Bone marrow (tissue), 2 donors: ENCODE results near the gene FILIP1L.

Experiments used
- DNase-seq, 2 donors: peaks; one replicate each; lab custom pipeline; 2025; lab: John Stamatoyannopoulos, UW

FILIP1L gene

GRCh38 chr3:99923873-99924272 lies 190.4 kb downstream of the FILIP1L start:
- no peak for DNase-seq

DNA sequence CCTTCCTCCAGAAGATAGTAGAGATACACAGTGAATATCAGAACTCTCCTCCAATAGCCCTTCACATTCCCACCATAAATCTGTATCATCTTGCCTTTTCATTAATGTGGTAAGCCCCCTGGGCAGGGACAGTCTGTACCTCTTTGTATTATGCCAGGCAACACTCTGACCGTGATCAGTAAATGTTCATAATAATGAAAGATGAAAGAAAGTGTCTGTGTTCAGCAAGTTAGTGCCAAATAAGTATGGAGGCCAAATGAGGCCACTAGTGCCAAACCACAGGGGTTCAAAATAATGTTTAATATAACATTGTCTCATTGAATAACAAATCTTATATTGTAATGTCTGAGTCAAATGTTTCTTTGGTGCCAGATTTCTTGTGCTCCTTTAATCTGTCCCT lies 192.3 kb downstream of the FILIP1L start:
- DNase-seq: no peak

GRCh38 chr3:99921377-99921695 lies 193.0 kb downstream of the FILIP1L start:
- DNase-seq: no peak

GRCh38 chr3:99920481-99921376 lies 193.6 kb downstream of the FILIP1L start:
- DNase-seq: peak in 1 of 2 donors; percentile 31

- no peak for DNase-seq
Measured at GRCh38 chr3:99919694-99920093, 194.6 kb downstream of the FILIP1L start.

GRCh38 chr3:99918715-99919114 lies 195.6 kb downstream of the FILIP1L start:
- no peak for DNase-seq

- no peak for DNase-seq
Measured at GRCh38 chr3:99915906-99916432, 198.3 kb downstream of the FILIP1L start.

- no peak for DNase-seq
Measured at GRCh38 chr3:99911433-99911832, 202.9 kb downstream of the FILIP1L start.

DNA sequence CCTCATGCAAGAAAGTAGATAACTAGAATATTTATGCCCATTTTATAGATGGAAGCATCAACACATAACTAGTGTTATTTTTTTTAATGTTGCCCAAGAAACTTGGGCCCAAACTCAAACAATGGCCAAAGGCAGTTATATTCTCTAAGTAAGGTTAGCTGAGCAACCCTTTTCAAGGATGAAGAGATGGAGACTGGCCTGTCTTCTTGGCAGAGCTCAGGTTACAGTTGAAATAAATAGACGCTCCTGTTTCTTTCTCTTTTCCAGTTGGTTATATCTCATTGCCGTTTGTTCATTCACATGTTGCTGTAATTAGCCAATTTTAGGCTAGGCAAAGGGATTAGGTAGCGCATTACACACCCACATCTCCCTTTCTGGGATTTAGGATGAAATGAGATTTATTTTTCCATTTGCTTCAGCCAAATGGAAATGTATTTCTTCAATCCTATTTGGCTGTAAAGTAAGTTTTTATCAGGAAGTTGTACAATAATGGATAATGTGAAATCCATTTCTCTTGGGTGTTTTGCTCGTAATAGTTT lies 203.5 kb downstream of the FILIP1L start:
- DNase-seq: no peak

DNA sequence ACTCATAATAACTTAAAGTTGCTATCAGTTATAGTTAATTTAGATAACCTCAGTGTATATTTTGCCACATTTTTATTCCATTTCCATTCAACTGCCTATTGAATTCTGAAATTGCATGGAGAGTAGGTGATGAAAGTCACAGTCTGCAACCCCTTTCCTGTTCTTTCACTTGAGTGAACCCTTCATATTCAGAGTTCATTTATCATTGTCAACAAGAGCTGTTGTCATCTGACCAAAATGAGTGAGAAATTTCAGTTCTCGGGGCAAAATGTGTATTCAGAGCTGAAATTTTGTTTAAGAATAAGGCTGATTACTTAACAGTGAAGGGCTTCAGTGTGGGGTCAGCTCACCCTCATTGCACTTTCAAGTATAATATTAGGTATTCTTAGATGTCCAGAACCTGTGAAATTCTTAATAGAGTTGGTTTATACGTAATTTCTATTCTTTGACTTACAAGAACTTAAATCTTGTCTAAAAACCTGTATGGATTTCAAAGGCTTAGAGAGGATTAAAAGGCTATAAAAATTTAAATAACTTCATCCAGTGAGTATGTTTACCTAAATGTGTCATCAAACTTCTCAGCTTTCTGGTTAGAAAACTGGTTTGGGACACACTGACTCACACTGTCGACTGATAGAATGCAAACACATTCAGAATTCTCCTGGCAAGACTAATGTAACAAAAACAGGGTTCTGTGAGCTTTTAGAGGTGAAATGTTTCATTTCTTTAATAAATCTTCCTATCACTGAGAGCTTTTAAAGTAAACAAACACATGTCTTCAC lies 204.4 kb downstream of the FILIP1L start:
- no peak for DNase-seq

DNA sequence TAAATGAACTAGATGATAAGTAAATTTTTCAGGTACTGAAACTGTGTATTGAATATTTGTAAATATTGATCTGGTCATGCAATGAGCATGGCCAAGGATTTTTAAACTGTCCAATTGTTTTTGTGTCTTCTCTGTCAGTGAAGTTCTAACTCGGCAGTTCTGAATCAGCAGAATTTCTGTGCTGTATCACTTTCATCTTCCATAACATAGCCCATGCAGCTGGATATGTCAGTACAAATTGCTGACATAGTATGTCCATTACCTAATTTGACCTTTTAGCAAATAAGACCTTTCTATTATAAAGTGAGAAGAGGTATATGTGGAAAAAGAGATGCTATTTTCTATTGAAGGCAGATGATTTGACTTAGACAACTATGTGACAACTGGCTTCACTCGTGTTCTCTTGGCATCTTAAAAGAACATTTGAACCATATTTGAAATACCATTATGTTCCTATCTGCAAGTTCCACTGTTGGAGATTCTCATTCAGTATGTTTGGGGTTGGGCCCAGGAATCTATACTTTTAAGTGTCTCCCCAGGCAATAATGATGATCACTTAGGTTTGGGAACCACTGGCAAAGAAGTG lies 206.2 kb downstream of the FILIP1L start:
- DNase-seq: no peak

DNA sequence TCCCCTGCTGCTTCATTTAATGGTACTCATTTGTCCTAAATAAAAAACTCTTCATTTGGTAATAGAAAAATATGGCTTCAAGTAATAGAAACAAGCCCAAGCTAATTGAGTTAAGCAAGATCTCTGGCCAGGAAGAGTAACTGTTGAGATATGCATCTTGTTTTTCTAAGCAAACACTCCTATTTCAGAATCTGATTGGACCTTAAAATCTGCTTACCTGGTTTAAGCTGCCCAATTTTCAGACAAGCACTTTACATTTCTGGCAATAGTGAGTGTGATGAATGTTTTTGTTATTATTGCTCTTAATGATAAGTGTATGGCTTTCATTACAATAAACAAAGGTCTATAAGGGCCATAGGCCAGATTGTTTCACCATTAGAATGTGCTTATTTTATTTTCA lies 210.4 kb downstream of the FILIP1L start:
- DNase-seq: no peak

DNA sequence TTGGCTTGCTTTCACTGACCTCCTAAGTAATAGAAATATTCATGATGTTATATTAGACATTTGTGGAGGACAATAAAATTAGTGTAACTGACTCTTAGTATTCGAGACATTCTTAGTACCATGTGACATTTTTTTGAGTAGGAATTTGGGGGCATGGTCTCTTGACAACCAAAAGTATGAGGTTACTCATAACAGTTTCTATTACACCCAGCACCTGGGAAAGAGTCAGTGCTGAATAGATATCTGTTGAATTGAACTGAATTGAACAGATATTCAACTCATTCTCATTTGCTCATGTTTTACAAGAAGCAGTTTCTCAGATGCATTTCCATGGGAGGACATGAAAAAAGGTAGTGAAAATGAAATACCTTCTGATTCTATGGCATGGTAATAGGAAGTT lies 212.2 kb downstream of the FILIP1L start:
- no peak for DNase-seq

DNA sequence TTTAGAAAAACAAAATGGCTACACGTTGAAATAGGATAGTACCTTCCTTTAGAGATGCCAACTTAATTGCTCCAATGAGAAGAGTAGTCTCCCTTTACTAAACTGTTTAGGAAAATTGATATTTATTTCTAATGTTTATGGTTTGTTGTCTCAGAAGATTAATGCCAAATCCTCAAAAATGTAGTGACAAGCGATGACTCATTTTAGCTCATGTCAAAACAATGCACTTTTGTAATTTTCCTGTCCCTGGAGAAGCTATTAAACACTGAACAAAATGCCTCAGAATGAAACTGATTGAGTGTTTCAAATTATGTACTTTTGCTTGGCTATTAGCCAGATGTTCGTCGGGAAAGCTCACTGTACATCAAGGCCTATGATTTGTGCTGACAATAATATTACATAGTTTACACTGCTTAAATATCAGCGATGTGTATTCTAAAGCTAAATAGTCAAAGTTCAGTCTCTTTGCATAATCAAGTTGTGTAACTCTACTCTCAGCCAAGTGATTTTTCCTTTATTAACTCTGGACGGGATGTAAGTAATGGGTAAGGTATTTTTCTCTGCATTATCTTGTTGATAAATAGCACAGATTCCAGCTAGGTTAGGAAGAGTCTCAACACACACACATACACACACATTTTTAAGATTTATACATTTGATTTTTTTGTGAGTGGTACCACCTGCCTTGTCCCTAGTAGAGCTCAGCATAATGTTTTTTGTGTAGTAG lies 212.9 kb downstream of the FILIP1L start:
- DNase-seq: no peak

GRCh38 chr3:99900248-99900647 lies 214.1 kb downstream of the FILIP1L start:
- no peak for DNase-seq

GRCh38 chr3:99899603-99900002 lies 214.7 kb downstream of the FILIP1L start:
- no peak for DNase-seq

- no peak for DNase-seq
Measured at GRCh38 chr3:99896482-99896881, 217.8 kb downstream of the FILIP1L start.

- peak in 1 of 2 donors; percentile 79 for DNase-seq
Measured at GRCh38 chr3:99895703-99896441, 218.4 kb downstream of the FILIP1L start.

DNA sequence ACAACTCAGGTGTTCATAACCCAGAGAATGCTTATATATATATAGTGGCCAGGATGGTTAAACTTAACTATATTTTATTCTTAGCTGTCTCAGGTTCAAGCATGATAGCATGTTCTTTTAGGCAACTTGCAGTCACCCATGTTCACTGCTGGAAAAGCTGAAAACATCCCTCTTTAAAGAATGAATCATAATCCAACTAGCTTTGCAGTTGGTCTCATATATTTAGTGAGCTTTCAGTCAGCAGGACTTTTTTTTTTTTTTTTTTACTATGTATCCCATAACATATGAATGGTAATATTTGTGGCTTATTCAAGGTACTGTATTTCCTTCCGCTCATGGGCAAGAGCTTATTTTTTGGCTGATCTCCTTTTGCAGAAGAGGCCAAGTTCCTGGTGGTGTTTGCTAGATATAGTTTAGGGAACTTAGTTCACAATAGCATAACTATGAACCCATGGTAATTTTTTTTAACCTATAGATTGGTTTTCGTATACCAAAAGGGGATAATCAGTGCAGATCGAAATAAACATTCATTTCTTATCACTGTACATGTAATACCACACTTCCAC lies 219.1 kb downstream of the FILIP1L start:
- peak in 1 of 2 donors; percentile 74 for DNase-seq

GRCh38 chr3:99892332-99892731 lies 222.0 kb downstream of the FILIP1L start:
- no peak for DNase-seq
